ENCODE measurements around the gene DDTL.

The DDTL gene

DNA sequence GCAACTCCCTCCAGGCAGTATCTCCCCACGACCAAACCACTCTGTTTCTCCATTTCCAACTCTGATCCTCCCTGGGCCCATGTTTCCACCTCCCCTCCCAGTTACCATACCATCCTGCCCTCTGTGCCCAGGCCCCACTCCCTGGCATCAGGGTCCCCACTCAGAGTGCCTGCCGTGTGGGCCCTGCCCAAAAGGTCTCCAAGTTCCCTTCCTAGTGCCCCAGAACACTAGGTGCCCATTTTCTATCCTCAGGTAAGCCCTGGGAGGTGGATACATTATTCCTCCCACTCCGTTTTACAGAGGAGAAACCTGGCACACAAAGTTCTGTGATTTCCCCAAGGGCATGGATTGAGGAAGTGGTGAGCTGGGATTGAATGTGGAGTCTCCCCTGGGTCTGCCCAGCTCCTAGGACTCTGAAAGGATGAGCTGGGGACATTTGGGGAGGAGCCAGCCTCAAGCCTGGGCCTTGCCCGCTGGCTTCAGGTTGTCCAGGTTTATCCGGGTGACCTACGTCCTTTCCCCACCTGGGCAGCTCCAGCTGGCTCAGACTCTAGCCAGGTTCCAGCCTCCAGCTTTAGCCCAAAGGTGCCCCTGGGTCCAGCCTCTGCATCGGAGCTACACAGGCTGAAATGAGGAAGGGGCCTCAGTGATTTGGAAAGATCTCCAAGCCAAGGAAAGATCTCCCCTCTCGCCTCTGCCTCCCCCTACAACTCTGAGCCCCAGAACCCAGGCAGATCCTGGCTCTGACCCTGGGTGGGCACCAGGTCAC, 40.7 kb downstream of the DDTL start:
- no peak for DNase-seq

DNA sequence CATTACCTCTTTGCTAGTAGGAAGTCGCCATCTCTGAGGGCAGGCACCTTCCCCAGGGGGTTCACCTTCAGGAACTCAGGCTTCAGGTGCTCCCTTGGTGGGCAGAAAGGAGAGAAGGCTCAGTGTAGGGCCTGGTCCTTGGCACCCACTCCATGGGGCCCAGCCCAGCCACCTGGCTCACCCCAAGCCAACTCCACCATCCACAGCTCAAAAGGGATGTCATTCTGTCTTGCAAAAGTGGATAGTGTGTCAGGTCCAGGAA, 41.3 kb downstream of the DDTL start:
- DNase-seq = no peak

DNA sequence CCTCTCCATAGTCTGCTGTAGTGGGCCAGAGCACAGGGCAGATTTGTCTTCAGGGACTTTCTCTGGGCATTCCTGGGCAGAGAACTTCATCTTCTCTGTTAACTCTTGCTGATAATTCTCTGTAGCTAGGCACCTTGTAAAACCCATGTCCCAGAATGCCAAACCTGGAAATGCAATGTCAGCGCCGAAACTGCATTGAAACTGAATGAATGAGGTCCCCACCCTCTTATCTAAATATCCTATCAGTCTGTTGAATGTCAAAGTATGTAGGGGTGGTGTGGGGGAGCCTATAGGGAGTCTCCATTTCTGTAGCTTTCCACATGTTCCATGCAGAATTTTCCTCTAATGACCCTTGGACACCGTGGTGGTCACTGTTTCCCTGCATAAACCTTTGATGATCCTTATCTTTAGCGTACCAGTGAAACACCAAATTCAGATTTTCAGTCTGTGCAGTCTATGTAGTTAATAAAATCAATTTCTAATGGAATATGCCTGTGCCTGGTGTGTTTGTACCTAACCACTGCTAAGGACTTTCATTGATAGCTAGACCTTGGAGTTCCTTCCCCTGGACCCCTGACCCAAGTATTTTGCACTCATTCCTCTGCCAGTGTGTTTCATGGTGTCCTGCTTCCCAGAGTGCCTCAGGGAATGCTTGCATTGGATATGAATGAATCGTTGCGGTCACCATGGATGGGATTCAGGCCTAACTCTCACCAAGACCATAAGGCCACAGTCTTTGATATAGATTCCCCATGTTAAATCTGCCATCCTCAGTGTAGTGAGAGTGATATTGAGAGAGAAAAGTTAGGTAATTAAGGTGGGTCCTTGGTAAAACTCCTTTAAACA, 41.9 kb downstream of the DDTL start:
- no peak for DNase-seq

DNA sequence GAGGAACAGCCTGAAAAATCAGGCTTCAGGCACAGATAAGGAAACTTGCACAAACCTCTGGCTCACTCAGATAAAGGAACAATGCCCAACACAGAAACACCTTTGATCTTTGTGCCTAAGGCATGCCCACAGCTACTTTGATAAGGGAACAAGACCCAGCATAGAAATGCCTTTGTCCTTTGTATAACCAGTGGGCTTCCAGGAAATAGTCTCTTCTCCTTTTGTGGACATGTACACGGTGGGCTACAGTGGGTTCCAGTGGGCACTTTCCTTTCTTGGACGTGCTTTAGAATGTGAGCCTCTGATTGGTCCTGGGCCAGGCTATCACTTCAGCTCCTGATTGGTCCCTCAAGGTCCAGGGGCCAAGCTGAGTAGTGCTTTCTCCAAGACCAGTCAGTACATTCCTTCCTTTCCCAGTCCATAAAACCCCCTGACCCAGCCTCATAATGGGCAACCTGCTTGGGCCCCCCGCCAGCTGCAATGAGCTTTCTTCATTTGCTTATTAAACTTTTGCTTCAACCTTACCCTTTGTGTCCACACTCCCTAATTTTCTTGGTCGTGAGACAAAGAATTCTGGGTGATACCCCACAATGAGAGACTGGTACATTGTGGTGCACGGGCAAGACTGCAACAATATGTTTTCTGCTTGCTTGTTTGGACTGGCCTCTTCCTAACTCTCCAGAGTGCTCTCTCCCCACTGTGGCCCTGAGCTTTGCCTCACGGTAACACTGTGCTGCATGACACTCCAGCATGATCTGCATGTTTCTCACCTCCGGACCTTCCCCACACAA, 42.7 kb downstream of the DDTL start:
- no peak for DNase-seq

DNA sequence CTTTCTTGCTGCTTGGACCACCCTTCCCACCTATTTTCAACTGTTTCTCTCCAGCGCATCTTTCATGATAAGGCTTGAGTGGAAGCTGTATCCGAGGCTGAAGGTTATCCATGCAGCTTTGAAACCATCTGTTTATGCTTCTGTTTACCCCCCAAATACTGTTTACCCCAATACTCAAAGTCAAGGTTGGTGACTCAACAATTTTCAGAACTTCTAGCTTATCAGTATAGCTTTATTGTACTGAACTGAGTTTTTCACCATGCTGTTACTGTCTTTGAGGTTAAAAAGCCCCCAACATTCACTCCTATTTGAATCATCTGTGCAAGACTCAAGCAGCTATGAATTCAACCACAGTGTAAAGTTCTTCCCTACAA, 43.3 kb downstream of the DDTL start:
- DNase-seq = no peak

DNA sequence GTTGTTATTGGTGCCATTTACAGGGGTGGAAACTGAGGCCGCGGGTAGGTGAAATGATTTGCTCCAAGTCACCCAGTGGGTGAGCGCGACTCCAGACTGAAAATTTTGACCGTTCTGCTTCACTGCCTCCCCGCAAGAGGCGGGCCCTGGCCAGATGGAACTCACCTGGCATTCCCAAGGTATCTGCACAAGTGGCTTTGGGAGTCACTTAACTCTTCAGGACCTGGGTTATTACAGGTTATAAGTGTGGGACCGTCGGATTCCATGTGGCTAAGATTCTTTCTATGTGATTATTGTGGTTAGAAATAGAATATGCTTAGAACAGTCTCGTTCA, 45.0 kb downstream of the DDTL start:
- no peak for DNase-seq

DNA sequence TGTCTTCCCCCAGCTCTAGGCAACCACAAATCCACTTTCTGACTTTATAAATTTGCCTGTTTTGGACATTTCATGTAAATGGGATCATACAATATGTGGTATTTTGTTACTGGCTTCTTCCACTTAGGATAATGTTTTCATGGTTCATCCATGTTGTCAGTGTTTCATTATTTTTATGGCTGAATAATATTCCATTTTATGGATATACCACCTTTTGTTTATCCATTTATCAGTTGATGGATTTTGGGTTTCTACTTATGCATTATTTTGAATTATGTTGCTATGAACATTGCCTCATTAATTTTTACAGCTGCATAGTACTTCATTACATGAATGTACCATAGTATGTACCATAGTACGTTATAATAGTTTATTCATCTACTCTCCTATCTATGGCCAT, 49.5 kb downstream of the DDTL start:
- no peak for DNase-seq

DNA sequence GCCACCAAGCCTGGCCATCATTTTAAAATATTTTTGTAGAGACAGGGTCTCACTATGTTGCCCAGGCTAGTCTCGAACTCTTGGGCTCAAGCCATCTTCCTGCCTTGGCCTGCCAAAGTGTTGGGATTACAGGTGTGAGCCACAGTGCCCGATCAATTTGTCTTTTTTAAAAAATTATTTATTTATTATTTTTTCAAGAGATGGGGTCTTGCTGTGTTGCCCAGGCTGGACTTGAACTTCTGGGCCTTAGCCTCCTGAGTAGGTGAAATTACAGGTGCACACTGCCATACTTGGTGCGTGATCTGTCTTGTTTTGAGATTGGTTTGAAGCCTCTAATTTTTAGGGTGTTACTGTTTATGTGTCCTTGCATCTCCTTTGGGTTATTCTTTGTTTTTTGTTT, 54.6 kb downstream of the DDTL start:
- no peak for DNase-seq
